ENCODE data around the gene MAPKAPK3.
A peak's percentile ranks its signal among the peaks of the same experiment; 100 is the strongest.

MAPKAPK3 gene

DNA sequence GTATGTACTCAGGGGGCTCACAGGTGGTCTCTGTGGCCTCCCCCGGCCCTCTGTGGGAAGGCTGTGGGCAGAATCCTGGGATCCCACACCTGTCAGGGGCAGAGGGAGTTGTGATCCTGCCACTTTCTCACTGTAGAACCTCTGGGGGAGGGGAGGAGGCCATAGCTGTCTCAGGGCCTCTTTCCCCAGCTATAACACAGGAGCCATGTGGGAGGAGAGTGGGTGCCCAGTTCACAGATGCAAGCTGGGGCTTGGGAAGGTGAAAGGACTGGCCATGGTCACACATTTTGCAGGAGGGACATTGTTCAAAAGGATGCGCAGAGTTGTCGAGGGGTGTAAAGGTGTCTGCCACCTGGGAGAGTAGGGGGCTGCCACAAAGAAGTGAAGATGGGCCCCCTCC is 11.7 kb downstream of the MAPKAPK3 start:
- DNase-seq: no peak

DNA sequence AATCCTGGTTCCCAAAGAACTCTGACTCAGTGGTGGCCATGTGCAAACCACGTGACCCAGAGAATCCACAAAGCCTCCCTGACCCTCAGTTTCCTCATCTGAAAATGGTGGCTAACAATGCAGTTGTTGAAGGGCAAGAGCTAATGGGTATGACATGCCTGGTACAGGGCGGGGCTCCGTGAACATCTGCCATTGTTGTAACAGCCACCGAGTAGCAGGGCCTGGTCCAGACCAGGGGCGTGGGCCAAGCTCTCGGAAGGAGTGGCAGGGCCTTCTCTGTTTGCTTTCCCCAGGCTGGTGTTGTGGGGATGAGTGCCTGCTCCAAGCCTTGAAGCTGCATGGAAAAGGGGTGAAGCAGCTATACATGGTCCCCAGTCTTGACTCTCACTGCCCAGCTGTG is 13.4 kb downstream of the MAPKAPK3 start:
- DNase-seq: no peak

DNA sequence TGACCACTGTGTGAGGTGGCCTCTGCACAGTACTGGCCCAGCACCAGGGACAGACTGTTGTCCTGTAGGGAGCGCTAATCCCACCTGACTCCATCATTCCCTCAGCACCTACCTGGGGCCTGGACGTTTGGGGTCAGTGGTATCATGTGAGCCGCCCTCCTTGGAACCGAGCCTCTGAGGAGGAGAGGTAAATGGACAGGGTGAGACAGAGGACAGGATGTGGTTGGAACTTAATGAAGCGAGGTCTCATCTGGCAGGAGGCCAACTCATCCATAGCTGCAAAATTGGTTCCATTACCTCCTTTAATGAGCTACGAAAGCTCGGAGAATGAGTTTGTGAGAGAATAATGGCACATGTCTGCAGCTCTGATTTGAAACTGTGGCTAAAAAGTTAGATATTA is 13.9 kb downstream of the MAPKAPK3 start:
- DNase-seq: no peak

DNA sequence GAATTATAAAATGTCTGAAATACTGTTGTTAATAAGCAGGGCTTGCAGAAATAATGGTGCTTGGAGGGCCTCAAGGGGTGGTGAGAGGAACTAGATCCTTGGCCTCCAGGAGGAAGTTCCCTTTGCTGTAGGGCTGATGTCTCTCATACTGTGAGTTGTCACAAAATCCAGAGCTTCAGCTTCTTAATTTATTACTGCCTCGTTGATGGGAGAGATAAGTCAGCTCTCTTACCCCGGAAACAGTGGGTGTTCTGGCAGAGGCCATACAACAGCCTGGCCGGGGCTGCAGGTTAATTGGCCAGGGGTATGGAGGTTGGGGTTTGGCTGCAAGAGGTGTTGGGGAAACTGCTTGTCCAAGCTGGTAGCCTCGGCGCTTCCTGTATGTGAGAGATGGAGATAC is 15.5 kb downstream of the MAPKAPK3 start:
- DNase-seq: no peak

DNA sequence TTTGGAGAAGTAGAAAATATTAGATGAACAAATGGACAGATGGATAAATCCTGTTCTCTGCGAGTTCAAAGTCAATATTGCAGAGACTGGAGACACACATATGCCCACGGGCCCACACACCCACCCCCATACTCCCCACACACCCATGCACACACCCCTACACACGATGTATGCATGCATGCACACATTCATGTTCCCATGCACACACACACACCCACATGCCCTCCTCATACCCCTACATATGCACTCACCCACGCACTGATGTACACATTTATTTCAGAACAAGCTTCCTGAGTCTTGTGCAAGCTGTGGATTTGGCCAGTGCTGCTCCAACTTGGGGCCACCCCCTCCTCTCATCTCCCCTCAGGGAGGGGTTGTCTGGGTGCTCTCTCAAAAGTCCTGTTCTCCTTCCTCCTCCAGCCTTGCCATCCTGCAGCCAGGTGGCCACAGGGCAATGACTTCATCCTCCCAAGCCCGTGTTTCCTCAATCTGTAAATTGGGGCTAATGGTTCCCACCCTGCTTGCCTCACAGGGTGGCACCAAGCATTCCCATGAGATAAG is 16.4 kb downstream of the MAPKAPK3 start:
- DNase-seq: no peak

DNA sequence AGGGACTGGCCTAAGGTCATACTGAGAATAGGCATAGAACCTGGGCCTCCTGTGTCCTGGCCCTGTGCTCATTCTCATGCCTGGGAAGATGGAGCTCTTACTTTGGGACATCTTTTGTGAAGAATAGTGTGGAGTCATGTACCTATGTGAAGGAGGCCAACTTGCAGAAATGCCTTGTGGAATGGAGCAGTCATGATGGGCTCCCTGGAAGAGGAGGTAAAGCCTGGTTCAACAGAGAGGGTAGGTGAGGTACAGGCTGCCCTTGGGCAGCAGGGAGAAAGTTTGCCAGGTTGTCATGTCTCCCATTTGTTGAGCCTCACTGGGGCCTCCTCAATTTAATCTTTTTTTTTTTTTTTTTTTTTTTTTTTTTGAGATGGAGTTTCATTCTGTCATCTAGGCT is 18.1 kb downstream of the MAPKAPK3 start:
- DNase-seq: no peak

DNA sequence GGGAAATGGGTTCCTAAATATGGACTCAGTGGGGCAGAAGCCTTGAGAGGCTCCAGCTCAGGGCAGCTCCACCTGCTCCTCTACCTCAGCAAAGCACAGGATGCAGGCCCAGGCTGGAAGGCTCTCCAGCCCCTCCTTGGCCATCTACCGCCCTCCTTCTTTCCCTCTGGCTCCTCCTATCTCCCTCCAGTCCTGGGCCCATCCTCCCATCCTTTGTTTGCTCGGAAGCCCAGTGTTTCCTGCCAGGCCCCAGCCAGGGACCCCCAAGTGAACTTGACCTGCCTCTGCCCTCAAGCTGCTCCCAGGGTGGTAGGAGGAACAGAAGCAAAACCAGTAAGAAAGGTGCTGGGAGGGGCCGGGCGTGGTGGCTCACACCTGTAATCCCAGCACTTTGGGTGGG is 20.1 kb downstream of the MAPKAPK3 start:
- no peak for DNase-seq

DNA sequence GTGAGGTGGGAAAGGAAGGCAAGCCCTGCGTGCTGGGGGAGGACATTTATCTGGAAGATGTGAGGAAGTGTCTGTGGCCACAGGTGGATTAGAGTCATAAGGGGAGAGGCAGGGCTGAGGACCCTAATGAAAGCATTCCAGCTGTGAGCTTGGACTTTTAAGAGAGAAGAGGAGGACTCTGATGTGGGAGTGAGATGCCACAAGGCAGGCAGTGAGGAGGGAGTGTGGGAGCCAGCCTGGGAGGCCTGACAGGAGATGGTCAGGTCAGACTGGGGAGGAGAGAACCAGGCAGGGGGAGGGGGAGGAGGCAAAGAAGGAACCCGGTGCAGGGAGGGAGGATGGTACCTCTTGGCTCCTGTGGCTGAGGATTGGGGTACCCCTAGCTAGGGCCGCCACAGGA is 21.0 kb downstream of the MAPKAPK3 start:
- no peak for DNase-seq

DNA sequence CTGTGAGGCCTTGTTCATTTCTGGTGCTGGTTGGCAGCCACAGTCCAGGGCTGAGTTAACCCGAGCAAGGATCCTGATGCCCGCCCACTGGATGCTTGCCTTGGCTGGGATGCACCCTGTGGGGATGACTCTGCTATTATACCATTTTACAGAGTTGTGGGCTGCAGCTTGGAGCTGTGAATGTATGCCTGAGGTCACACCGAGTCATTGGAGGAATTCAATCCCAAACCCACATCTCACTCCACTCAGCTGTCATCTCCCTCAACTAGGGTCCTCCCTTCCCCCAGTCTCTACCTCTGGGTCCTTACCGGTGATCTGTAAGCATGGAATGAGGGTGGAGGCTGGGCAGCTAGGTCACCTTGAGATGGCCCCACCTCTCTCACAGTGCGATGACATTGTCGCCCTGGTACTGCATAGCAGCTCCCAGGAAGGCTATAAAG is 22.1 kb downstream of the MAPKAPK3 start:
- no peak for DNase-seq

DNA sequence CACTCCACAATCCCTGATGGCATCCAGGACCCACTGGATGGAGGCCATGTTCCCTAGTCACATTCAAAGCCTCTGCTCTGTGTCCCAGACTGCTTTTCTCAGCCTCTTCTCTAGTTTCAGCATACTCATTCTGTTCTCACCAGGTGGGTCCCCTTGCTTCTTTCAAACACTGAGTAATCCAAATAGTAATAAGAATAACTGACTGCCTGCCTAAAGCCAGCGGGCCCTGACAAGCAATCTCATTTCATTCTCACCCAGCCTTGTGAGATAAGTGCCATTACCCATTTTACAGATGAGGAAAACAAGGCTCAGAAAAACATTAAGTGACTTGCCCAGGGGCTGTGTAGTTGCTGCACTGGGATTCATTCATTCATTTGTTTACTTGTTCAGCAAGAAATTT is 25.4 kb downstream of the MAPKAPK3 start:
- DNase-seq: no peak

DNA sequence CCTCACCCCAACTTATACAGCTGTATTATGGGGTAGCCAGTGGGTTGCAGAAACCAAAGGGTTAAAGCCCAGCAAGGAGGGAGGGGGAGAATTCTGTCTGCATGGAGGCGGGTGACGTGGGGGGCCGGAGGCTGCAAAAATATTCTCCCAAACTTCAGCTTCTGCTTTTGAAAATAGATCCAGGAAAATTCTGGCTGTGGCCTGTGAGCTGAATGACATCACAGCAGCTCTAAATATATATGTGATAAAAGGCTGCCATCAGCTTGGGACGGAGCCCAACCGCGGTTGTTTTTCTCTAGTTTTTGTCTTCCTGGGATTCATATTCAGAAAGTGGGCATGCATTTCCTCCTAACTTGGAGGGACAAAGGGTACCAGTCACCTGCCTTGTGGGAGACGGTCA is 27.6 kb downstream of the MAPKAPK3 start:
- DNase-seq: no peak

DNA sequence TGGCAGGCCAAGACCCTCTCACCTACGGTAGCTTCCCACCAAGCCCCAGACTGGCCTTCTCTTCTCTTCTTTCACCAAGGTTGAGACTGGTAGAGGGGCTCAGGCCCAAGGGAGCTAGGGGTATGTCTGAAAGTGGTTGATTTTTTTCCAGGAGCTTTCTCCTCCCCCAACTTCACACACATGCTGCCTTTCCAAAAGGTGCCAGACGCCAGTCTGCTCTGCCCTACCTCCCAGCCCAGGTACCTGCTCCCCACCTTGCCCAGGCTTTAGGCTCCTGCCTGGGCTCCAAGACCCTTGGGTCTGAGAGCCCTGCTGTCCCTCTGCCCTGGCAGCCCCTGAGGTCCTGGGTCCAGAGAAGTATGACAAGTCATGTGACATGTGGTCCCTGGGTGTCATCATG is 28.4 kb downstream of the MAPKAPK3 start:
- DNase-seq: no peak

DNA sequence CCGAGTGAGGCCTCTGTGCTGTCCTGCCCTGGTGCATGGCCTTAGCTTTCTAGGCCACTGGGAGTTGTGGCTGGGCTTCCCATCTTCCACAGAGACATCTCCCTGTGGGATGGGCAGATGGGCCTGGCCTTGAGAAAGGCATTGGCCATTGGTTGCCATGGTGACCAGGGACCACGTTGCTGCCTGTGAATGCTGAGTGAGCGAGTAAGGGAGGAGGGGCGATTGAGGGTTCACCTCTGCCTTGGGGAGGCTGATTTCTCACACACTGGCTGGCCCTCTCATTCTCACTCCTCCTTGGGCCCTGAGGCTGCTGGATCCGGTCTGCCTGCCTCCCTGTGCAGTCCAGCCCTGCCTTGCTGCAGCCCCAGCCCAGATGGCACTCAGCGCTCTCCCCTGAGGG is 31.4 kb downstream of the MAPKAPK3 start:
- peak; percentile 15 for DNase-seq

DNA sequence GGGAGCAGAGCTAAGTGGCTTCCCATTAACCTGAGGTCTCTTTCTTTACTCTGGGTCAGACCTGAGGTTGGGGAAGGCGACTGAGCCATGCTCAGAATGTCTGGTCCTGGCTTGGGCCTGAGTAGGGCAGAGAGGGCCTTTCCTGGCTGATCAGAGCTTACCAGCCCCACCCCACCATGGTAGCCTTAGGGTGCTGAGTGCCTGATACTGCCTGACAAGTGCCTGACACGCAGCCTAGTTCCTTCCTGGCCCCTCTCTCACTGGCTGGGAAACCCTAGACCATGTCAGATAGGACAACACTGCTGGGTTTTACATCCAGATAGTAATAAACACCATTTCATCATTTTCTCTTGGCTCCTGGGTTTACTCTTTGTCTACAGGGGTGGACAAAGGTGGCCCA is 32.0 kb downstream of the MAPKAPK3 start:
- DNase-seq: no peak

DNA sequence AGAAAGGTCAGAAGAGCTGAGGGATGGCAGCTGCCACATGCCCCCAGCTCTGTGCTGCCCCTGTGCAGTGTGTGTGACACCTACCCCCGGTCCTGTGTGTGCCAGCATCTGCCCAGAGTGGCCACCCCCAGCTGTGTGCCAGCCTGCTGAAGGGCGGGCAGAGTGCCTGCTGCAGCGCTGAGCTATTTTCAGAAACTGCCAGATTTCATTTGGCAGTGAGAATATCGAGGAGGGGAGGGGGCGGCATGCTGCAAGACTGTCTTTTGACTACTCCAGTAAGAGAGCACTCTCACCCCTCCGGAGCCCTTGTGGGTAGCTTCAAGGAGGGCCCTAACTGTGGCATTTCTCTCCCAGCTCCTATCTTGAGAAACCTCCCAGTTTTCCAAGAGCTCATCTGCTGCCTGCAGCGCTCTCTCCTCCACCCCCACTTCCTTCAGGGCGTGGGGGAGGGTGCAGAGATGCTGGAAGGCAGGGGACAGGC is 32.5 kb downstream of the MAPKAPK3 start:
- DNase-seq: no peak

DNA sequence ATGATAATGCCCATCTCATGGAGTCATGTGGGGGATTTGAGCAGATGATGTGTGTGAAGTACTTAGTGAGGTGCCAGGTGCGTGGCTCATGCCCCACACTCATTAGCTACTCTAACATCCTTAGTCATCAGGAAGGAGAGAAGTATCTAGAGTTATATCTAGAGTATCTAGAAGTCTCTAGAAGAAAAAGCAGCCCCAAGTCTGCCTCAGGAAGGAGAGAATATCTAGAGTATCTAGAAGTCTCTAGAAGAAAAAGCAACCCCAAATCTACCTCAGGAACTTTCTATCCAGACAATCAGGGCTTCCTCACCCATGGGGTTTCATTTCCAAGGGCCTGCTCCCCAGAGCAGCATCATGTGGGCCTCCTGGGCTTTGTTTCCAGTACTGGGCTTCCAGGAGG is 33.1 kb downstream of the MAPKAPK3 start:
- no peak for DNase-seq

DNA sequence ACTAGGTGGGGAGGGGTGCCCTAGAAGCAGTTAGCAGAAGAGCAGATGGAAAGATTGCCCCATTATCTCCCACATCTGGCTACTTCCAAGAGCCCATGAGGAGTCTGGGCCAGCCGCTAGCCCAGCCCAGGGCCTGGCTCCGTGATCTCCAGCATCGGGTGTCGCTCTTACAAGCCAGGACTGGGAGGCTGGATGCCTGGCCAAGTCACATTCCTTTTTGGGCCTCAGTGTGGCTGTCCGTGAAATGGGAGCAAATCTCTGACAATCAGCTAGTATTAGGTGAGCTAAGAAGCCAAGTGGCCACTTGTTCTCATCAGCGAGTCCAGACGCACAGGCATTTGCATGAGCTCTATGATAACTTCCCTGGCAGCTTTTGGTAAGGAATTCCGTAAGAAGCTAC is 34.5 kb downstream of the MAPKAPK3 start:
- DNase-seq: no peak

DNA sequence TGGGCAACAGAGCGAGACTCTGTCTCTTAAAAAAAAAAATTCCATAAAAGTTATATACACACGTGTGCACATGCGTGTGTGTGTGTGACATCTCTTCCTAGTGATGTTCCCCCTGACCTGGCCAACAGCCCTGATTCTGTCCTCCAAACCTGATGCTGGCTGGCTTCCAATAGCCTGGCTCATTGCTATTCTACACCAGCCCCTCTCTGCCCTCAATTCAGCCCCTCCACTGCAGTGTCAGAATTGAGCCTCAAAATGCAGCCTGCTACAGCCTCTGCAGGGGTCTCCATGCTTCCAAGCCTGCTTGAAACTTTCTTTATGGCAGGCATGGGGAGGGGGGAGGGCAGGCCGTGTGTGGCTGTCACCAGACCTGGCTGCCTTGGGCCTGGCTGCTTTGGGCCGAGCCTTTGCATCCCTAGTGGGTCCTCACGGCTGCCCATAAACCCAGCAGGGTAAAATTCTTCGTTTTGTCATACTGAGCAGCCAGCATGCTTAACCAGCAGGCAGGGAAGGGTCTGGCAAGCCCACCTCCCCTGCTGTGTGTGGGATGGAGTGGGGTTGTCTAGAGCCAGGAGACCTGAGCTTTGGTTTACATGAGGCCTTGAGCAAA is 35.1 kb downstream of the MAPKAPK3 start:
- DNase-seq: no peak

DNA sequence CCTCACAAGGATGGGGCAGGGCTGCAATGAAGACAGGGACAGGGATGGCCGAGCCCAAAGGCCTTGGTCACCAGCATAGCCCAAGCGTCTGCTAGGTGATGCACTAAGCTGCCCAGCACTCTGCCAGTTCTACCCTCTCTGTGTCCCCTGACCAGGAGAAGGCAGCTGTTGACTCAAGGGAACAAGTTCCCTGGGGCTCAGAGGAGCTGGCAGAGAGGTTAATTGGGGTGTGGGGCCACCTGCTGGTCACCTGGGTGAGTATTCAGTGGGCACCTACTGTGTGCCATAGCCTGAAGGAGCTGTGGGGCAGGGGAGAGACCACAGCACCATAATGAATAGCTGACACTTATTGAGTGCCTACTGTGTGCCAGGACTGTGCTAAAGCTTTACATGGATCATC is 35.8 kb downstream of the MAPKAPK3 start:
- DNase-seq: peak; percentile 56

DNA sequence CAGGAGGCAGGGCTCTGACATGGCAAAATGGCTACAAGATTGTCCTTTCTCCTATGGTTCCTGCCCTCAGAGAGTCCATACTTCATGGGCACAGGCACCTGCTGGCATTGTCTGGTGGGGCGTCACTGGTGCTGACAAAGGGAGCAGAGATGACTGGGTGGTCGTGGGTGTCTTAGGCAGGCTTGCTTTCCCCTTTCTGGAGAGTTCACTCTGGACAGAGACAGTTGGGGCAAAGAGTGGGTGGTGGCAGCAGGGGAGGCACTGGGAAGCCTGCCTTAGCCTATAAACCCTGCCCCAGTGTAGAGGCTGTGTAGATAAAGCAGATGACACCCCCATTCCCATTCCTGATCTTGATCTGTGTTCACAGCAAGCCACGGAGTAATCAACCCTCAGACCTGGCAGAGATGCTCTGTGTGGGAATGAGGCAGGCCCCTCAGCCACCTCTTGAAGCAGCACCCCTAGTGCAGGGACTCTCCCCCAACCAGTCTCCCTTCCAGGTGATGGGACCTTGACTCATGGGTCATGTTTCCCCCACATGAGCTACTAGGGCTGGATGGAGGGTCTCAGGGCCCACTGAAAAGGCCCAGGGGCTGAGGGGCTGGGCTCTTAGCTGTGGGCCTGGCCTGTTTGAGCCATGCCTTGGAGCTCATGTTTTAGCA is 37.1 kb downstream of the MAPKAPK3 start:
- no peak for DNase-seq

DNA sequence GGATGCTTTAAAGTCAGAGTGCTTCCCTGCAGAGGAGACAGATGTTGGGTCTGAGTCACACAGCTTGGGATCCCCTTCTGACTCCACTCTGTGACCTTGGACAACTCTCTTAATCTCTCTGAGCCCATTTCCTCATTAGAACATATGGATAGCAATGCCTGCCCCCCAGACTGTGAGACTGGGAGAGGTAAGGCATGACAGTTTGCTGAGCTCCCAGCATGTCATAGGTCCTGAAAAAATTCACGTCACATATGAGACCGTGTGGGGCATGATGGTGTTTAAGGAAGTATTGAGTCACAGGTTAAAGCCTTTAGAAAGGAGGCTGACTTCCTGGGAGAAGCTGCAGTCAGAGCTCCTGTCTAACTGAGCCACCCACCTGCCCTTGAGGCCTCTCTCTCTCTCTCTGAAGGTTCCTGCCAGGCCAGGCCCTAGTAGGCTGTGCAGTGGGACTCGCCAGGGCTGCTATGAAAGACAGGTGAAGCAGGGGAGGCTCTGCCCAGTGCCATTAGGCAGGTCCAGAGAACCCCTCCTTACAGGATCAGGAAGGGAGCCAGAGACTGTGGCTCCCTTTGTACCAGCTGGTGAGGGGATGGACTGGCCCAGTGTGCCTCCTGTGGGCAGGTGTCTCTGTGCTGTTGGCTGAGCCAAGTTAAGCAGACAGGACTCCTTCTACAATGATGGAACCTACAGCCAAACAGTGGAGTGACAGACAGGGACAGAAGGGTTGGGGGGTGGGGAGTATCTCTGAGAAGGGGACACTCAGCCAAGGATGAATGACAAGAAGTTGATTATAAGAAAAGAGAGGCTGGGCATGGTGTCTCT is 38.3 kb downstream of the MAPKAPK3 start:
- DNase-seq: peak; percentile 92

DNA sequence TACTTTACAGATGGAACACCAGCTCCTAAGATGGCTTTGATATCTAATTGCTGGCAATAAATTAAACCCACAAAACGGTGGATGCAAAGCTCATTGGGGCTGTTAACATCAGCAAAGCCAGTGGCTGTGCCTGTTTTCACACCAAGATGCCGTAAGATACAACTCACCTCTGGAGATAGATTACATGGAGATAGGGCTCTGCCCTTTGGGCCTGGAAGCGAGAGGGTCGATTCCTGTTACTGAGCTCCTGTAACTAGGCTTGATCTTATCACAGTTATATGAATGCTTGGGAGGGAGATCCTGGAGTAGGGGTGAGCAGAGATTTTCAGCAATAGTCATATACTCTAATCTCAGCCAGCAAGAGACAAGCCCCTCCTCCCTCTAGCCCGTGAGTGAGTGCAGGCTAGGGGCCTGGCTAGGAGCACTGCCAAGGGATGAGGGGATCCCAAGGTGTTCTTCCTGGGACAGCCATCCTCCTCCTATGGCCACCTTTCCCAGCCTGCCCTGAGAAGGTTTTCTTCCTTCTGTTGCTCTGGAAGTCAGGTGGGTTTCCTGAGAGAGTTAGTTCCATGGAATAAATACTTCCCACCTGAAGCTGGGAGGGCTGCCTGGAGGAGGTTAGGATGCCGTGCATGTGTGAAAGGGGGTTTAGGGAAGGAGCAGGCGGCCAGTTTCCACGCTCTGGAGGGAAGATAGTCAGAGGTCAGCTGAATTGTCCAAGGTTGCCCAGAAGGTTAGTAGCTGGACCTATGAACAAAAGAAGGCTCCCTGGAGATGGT is 39.7 kb downstream of the MAPKAPK3 start:
- no peak for DNase-seq

DNA sequence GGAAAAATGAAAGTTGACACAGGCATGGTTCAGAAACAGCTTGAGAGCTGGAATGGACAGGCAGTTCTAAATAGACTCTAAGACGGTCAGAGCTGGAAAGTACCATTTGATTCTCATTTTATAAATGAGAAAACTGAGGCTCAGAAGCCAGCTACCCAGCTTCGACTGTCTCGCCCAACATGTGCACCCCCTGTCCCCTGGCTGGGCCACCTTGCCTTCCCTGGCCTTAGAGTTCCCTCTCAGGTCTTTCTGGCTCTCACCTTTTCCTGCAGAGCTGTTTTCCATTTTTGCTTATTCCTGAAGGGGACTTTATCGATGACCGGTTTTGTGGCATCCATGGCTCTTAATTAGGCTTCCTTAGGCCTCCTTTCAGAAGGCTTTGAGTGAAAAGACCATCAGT is 40.5 kb downstream of the MAPKAPK3 start:
- DNase-seq: no peak

Data from NCI-H82 (cell line).